HepG2 (cell line): ENCODE results near the gene CAMTA1. TPM values are rescaled to one million over a fixed set of nuclear protein-coding genes. Genes with fewer than 3 reads are reported as not detected.

ENCODE experiments used
- ATAC-seq: fragments of 200-7000 bp; cut with Tn5 transposase; 3 replicates; pipeline ENCODE4 v1.9.1; 2020; ENCODE audit warnings: mild to moderate bottlenecking, moderate library complexity
- BruUV-seq: library from RNA; stranded (reverse); fragments of 400-500 nt; replicated peaks from 2 replicates; lab custom pipeline; 2021; lab: Mats Ljungman, UMichigan
- CTCF ChIA-PET: fragments of 300-600 bp; formaldehyde crosslinking; extraction: SDS; loops from one replicate; lab custom pipeline; 2021; ENCODE audit warnings: low total read pairs, inconsistent platforms, low intra/inter-chr PET ratio; lab: Yijun Ruan, JAX
- POLR2A ChIA-PET: fragments of 350-600 bp; sonication (Branson Sonifier 250); formaldehyde crosslinking; loops from one replicate; lab custom pipeline; 2020; ENCODE audit warnings: antibody characterized with exemption, inconsistent platforms; lab: Yijun Ruan, JAX
- DNase-seq: peaks from one replicate; pipeline ENCODE4 v3.0.0-alpha.2; 2015; ENCODE audit warnings: low spot score
- FAIRE-seq: peaks from 3 replicates; lab custom pipeline; 2011; peaks lifted over from hg19 to GRCh38; lab: Jason Lieb, UNC
- H2AFZ ChIP-seq: one replicate; pipeline ENCODE4 v1.6.1; 2011; ENCODE audit warnings: low read length, inconsistent platforms
- H3K27ac ChIP-seq: fragments of 300-600 bp; 3 replicates; pipeline ENCODE4 v1.8.0; 2011; ENCODE audit warnings: mixed run types, mild to moderate bottlenecking, mixed read lengths, low read length, inconsistent platforms; ENCODE audit not compliant: insufficient read depth; ENCODE audit errors: extremely low read length
- H3K27me3 ChIP-seq, 2 experiments: fragments of 200-600 bp in 1 of 2; 2 replicates in 1 of 2; 3 replicates in 1 of 2; pipeline versions ENCODE4 v1.6.0 to v1.8.0; 2011; ENCODE audit warnings: low read length in 2 of 2, mild to moderate bottlenecking in 2 of 2, moderate library complexity in 2 of 2, inconsistent platforms in 1 of 2; ENCODE audit not compliant: insufficient read depth in 2 of 2, control insufficient read depth in 1 of 2
- H3K36me3 ChIP-seq, 2 experiments: fragments of 200-600 bp in 1 of 2; replicated peaks in 1 of 2; 2 replicates in 1 of 2; 3 replicates in 1 of 2; pipeline versions ENCODE4 v1.5.1 to v1.8.0; 2011; ENCODE audit warnings: low read length in 2 of 2, inconsistent platforms in 1 of 2; ENCODE audit not compliant: insufficient read depth in 2 of 2, control insufficient read depth in 1 of 2
- H3K4me1 ChIP-seq: 2 replicates; pipeline ENCODE4 v1.5.1; 2012; ENCODE audit warnings: low read length, inconsistent platforms; ENCODE audit not compliant: insufficient read depth
- H3K4me2 ChIP-seq: 2 replicates; pipeline ENCODE4 v1.6.0; 2011; ENCODE audit warnings: low read depth, low read length, inconsistent platforms
- H3K4me3 ChIP-seq, 3 experiments: fragments of 200-600 bp in 1 of 3; sonication (generic), shearing (Covaris generic) in 1 of 3; replicated peaks in 1 of 3; 2 replicates each; pipeline ENCODE4 v1.5.1; 2011 to 2016; ENCODE audit warnings: low read length in 3 of 3, inconsistent platforms in 2 of 3, low read depth in 2 of 3, mild to moderate bottlenecking in 2 of 3, control low read depth in 1 of 3, mixed read lengths in 1 of 3; ENCODE audit not compliant: insufficient read depth in 1 of 3
- H3K79me2 ChIP-seq: one replicate; pipeline ENCODE4 v1.6.1; 2011; ENCODE audit warnings: low read length, inconsistent platforms; ENCODE audit not compliant: insufficient read depth
- H3K9ac ChIP-seq: 2 replicates; pipeline ENCODE4 v1.6.0; 2011; ENCODE audit warnings: mild to moderate bottlenecking, low read depth, low read length, inconsistent platforms; ENCODE audit not compliant: insufficient read depth
- H3K9me3 ChIP-seq: 2 replicates; pipeline ENCODE4 v1.5.1; 2012; ENCODE audit warnings: mild to moderate bottlenecking, low read length
- H4K20me1 ChIP-seq: 2 replicates; pipeline ENCODE4 v1.6.0; 2011; ENCODE audit warnings: inconsistent platforms, mild to moderate bottlenecking, low read length, moderate library complexity; ENCODE audit not compliant: insufficient read depth
- AHR ChIP-seq: IDR thresholded peaks from 2 replicates; pipeline ENCODE4 v1.6.1; 2018; ENCODE audit warnings: missing genetic modification reagents, missing compliant biosample characterization
- CEBPG ChIP-seq: IDR thresholded peaks from 2 replicates; pipeline ENCODE4 v1.6.1; 2016
- FOXA1 ChIP-seq, 2 experiments: fragments of 450-650 bp in 1 of 2; sonication (generic) in 1 of 2; formaldehyde crosslinking in 1 of 2; IDR thresholded peaks; 2 replicates each; pipeline versions ENCODE4 v1.4.0 to v1.6.1; 2016 to 2020; ENCODE audit warnings: missing genetic modification reagents in 1 of 2
- FOXA3 ChIP-seq: IDR thresholded peaks from 2 replicates; pipeline ENCODE4 v1.6.1; 2016; ENCODE audit warnings: missing genetic modification reagents, missing compliant biosample characterization
- FOXP1 ChIP-seq, 2 experiments: fragments of 450-650 bp in 1 of 2; IDR thresholded peaks; 2 replicates each; pipeline ENCODE4 v1.6.1; 2017 to 2018; ENCODE audit warnings: antibody characterized with exemption in 1 of 2
- HNRNPH1 ChIP-seq: fragments of 200-400 bp; formaldehyde crosslinking; optimal IDR thresholded peaks from 2 replicates; pipeline ENCODE3; 2017; ENCODE audit warnings: mild to moderate bottlenecking, low read depth, low read length
- KDM5B ChIP-seq: sonication (generic); formaldehyde crosslinking; IDR thresholded peaks from 2 replicates; pipeline ENCODE4 v1.4.0; 2020; ENCODE audit warnings: missing genetic modification reagents, mild to moderate bottlenecking, borderline replicate concordance
- KLF13 ChIP-seq: sonication (generic); formaldehyde crosslinking; IDR thresholded peaks from 2 replicates; pipeline ENCODE4 v1.4.0; 2020; ENCODE audit warnings: mild to moderate bottlenecking, missing genetic modification reagents
- KLF16 ChIP-seq, 2 experiments: sonication (generic) in 1 of 2; formaldehyde crosslinking in 1 of 2; IDR thresholded peaks; 2 replicates each; pipeline versions ENCODE4 v1.6.1 to v1.8.0; 2016 to 2023; ENCODE audit warnings: missing genetic modification reagents in 2 of 2, missing compliant biosample characterization in 1 of 2
- NFE2 ChIP-seq: sonication (generic); formaldehyde crosslinking; IDR thresholded peaks from 2 replicates; pipeline ENCODE4 v1.4.0; 2020; ENCODE audit warnings: missing genetic modification reagents
- PATZ1 ChIP-seq: sonication (generic); formaldehyde crosslinking; IDR thresholded peaks from 2 replicates; pipeline ENCODE4 v1.4.0; 2020; ENCODE audit warnings: missing genetic modification reagents
- SAFB2 ChIP-seq: sonication (generic); formaldehyde crosslinking; IDR thresholded peaks from 2 replicates; pipeline ENCODE4 v1.5.1; 2020; ENCODE audit warnings: missing genetic modification reagents, low read depth, mild to moderate bottlenecking, borderline replicate concordance
- SIN3A ChIP-seq: IDR thresholded peaks from 2 replicates; pipeline ENCODE4 v1.6.1; 2011; ENCODE audit warnings: low read depth, mild to moderate bottlenecking, control low read depth, low read length, borderline replicate concordance
- SOX13 ChIP-seq, 3 experiments: fragments of 450-650 bp in 1 of 3; sonication (generic) in 1 of 3; formaldehyde crosslinking in 1 of 3; IDR thresholded peaks in 2 of 3; conservative IDR thresholded peaks in 1 of 3; 2 replicates each; pipeline versions ENCODE4 v1.5.0 to v1.6.1; 2016 to 2020; ENCODE audit warnings: antibody characterized with exemption in 1 of 3, mild to moderate bottlenecking in 1 of 3, missing compliant biosample characterization in 1 of 3, missing genetic modification reagents in 1 of 3, moderate library complexity in 1 of 3
- SOX5 ChIP-seq: IDR thresholded peaks from 2 replicates; pipeline ENCODE4 v1.6.1; 2016; ENCODE audit warnings: borderline replicate concordance
- SOX6 ChIP-seq, 2 experiments: fragments of 450-650 bp in 1 of 2; sonication (generic) in 1 of 2; formaldehyde crosslinking in 1 of 2; IDR thresholded peaks; 2 replicates each; pipeline versions ENCODE4 v1.4.0 to v1.6.1; 2017 to 2020; ENCODE audit warnings: antibody characterized with exemption in 1 of 2, mild to moderate bottlenecking in 1 of 2, missing genetic modification reagents in 1 of 2
- ZFP36 ChIP-seq: fragments of 150-350 bp; IDR thresholded peaks from 2 replicates; pipeline ENCODE4 v1.6.1; 2018; ENCODE audit warnings: borderline replicate concordance, low read length, low read depth; ENCODE audit not compliant: partially characterized antibody
- ZFYVE20 ChIP-seq: sonication (generic); formaldehyde crosslinking; IDR thresholded peaks from 2 replicates; pipeline ENCODE4 v1.8.0; 2023; ENCODE audit warnings: low read depth, mild to moderate bottlenecking, moderate library complexity, missing genetic modification reagents, borderline replicate concordance
- ZNF12 ChIP-seq: sonication (generic); formaldehyde crosslinking; IDR thresholded peaks from 2 replicates; pipeline ENCODE4 v1.5.0; 2020; ENCODE audit warnings: missing genetic modification reagents
- ZNF143 ChIP-seq: sonication (generic); formaldehyde crosslinking; IDR thresholded peaks from 2 replicates; pipeline ENCODE4 v1.4.0; 2020; ENCODE audit warnings: missing genetic modification reagents
- ZNF367 ChIP-seq: sonication (generic); formaldehyde crosslinking; IDR thresholded peaks from 2 replicates; pipeline ENCODE4 v1.4.0; 2020; ENCODE audit warnings: missing genetic modification reagents, borderline replicate concordance
- ZNF451 ChIP-seq: sonication (generic); formaldehyde crosslinking; IDR thresholded peaks from 2 replicates; pipeline ENCODE4 v1.5.0; 2020; ENCODE audit warnings: mild to moderate bottlenecking, missing genetic modification reagents
- ZNF589 ChIP-seq: sonication (generic); formaldehyde crosslinking; conservative IDR thresholded peaks from 2 replicates; pipeline ENCODE4 v1.8.0; 2022; ENCODE audit warnings: mild to moderate bottlenecking, moderate library complexity, missing genetic modification reagents
- ZNF670 ChIP-seq: sonication (generic); formaldehyde crosslinking; IDR thresholded peaks from 2 replicates; pipeline ENCODE4 v1.8.0; 2022; ENCODE audit warnings: mild to moderate bottlenecking, missing genetic modification reagents, borderline replicate concordance
- WGBS: methylation state at CpG from one replicate; pipeline ENCODE4 v1.1.6; 2017; ENCODE audit warnings: low lambda C conversion rate; 5-methylcytosine and 5-hydroxymethylcytosine counted together
- in situ Hi-C: cut with HindIII; loops from 2 replicates; pipeline ENCODE4 v1.10.0; 2017; ENCODE audit warnings: low pct_unique_long_range_greater_than_20kb; ENCODE audit not compliant: extremely low pct_ligation_motif_present
- intact Hi-C: fragments of 100-400 bp; cut with micrococcal nuclease; formaldehyde crosslinking; loops from one replicate; pipeline ENCODE4 v1.10.0; 2022; ENCODE audit not compliant: unreplicated experiment
- polyA plus RNA-seq, 8 experiments: library from polyadenylated mRNA; depleted of rRNA in 3 of 8; stranded (reverse) in 7 of 8; unstranded in 1 of 8; fragments of >200 nt; fragmentation: Illumina TruSeq in 4 of 8; extraction: Trizol in 4 of 8; gene quantifications; 2 replicates each; pipeline versions ENCODE4 v1.2.1 to v1.2.3, GENCODE V29; 2011 to 2016; ENCODE audit warnings: low read depth in 4 of 8, missing spikeins in 1 of 8, mixed read lengths in 1 of 8; ENCODE audit not compliant: insufficient read depth in 1 of 8
- total RNA-seq, 5 experiments: library from RNA; depleted of rRNA; stranded (reverse); fragments of >200 nt; fragmentation: Illumina TruSeq; extraction: Trizol; gene quantifications; 2 replicates each; pipeline ENCODE4 v1.2.3, GENCODE V29; 2016; ENCODE audit warnings: low read depth in 1 of 5

Gene CAMTA1
- total and polyA plus RNA-seq, 2 of the 13 experiments (the other 11 are each of a cell fraction or from before 2014, with no cell fraction given): 25.0 to 36.4 TPM

GRCh38 chr1:7754234-7754633 lies 969.0 kb downstream of the CAMTA1 start:
- Histone ChIP-seq H3K4me2 (peak overlapping the region; percentile 25; the same call in 1 of the 2 replicates), H3K9ac (no peak overlapping the region), H4K20me1 (no peaks in the 10 kb centered on the region), H3K36me3 (peaks cover 2 to 6% of the 10 kb centered on the region in 2 experiments; a peak in 1 of 5 replicates), H3K27me3 (no peaks in the 10 kb centered on the region), H3K4me1 (peaks cover 34% of the 10 kb centered on the region), H2AFZ (no peak overlapping the region), H3K4me3 (no peak overlapping the region), H3K9me3 (no peaks in the 10 kb centered on the region), H3K27ac (no peak overlapping the region), H3K79me2 (no peaks in the 10 kb centered on the region)
- intact Hi-C loops: loop anchor here (10.0 kb wide), 1 partner anchor 49 kb away; no protein-coding TSS in a partner anchor
- DNase-seq (peak; percentile 26), ATAC-seq (no peak), FAIRE-seq (no peak)
- WGBS: 57% methylated on average over 3 of the region's 3 CpGs
- CTCF ChIA-PET: interaction anchor here (1.2 to 9.0 kb wide), 2 partner anchors 85 to 149 kb away, joined by 3 to 226 read pairs; no protein-coding TSS in a partner anchor
- BruUV-seq: no TSS peak
- POLR2A ChIA-PET: no interaction called here
- in situ Hi-C loops: loop anchor here (5.0 kb wide), 1 partner anchor 82 kb away; no protein-coding TSS in a partner anchor
- TF ChIP-seq KLF16 (CRISPR knock-in tag; IDR thresholded peaks at IDR 0.05) (0 out of 4 replicates have a peak, but pooled peaks of 1 of the 2 experiments have one; percentile 32), SOX6 (IDR thresholded peaks at IDR 0.05) (no peak), SOX6 (CRISPR knock-in tag; IDR thresholded peaks at IDR 0.05) (no peak; the same call in 1 of the 2 replicates), ZNF451 (no peak), ZNF12 (CRISPR knock-in tag) (peak; percentile 98), ZNF143 (CRISPR knock-in tag) (no peak), SOX5 (peak; percentile 50; the same call in 1 of the 2 replicates), SOX13 (IDR thresholded peaks at IDR 0.05) (no peak), SOX13 (CRISPR knock-in tag; conservative IDR thresholded peaks at IDR 0.05 in 1 of 2, IDR thresholded peaks at IDR 0.05 in 1 of 2) (peak in 1 of 2 experiments; percentile 79; a peak in 2 of 4 replicates), FOXP1 (IDR thresholded peaks at IDR 0.05) (no peak), FOXP1 (CRISPR knock-in tag; IDR thresholded peaks at IDR 0.05) (no peak), CEBPG (CRISPR knock-in tag) (0 out of 2 replicates have a peak, but pooled peaks have one; percentile 15), ZNF670 (CRISPR knock-in tag) (no peak), KLF13 (CRISPR knock-in tag) (no peak), HNRNPH1 (no peak), ZNF589 (no peak), NFE2 (CRISPR knock-in tag) (no peak), KDM5B (CRISPR knock-in tag) (no peak), FOXA1 (IDR thresholded peaks at IDR 0.05) (no peak), FOXA1 (CRISPR knock-in tag; IDR thresholded peaks at IDR 0.05) (no peak), ZFP36 (no peak), AHR (CRISPR knock-in tag) (no peak), FOXA3 (CRISPR knock-in tag) (peak; percentile 51; the same call in 1 of the 2 replicates), SIN3A (no peak), PATZ1 (peak; percentile 32; the same call in 1 of the 2 replicates), ZFYVE20 (no peak), SAFB2 (CRISPR knock-in tag) (no peak), ZNF367 (no peak)
